AG04449 (cell line): ENCODE measurements around the gene NCAM2.

ENCODE experiments used
- CTCF ChIA-PET: fragments of 350-600 bp; formaldehyde crosslinking; extraction: SDS; loops from one replicate; lab custom pipeline; 2021; ENCODE audit warnings: antibody characterized with exemption; lab: Yijun Ruan, JAX
- POLR2A ChIA-PET: fragments of 400-600, 350-600 bp; formaldehyde crosslinking; extraction: SDS; loops from one replicate; lab custom pipeline; 2020; ENCODE audit warnings: antibody characterized with exemption, inconsistent platforms; lab: Yijun Ruan, JAX
- DNase-seq: peaks from one replicate; pipeline ENCODE4 v3.0.0-alpha.2; 2010; ENCODE audit warnings: low read depth, low spot score
- H3K4me3 ChIP-seq: 2 replicates; pipeline ENCODE4 v1.5.1; 2011; ENCODE audit warnings: low read depth, mild to moderate bottlenecking, control low read depth, low read length
- CTCF ChIP-seq: IDR thresholded peaks from one replicate; pipeline ENCODE4 v1.5.1; 2011; ENCODE audit warnings: mild to moderate bottlenecking, moderate library complexity, low read length, control low read depth, inconsistent platforms; ENCODE audit not compliant: insufficient read depth; ENCODE audit errors: missing control alignments

The NCAM2 gene

GRCh38 chr21:21184771-21185528 lies 186.7 kb downstream of the NCAM2 start:
- CTCF ChIA-PET = no interaction called here

DNA sequence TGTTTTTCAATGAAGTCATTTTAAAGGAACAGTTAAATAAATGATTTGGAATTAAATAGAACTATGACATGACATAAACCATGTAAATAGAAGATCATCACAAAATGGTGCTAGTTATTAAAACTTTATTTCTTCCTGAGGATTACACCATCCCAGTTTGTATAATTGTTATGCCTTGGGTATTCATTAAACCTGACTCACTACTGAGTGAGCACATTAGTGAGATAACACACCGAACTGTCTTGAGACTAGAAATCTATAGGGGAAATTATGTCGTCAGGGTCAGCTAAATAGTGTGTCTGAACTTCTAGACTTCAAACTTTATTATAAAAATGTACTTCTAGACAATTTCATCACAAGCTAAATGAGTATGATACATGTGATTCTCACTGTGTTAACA lies 189.4 kb downstream of the NCAM2 start:
- no peak overlapping the region for H3K4me3 ChIP-seq
- POLR2A ChIA-PET = no interaction called here
- CTCF ChIA-PET = interaction anchor here (0.9 to 1.3 kb wide), 2 partner anchors 22 to 24 kb away, joined by 3 read pairs; no protein-coding TSS in a partner anchor
- no peak for DNase-seq
- TF ChIP-seq CTCF = no peak

More at GRCh38 chr21:21184771-21185528, 186.7 kb downstream of the NCAM2 start:
- H3K4me3 ChIP-seq = no peak overlapping the region
- no peak for TF ChIP-seq CTCF
- POLR2A ChIA-PET = no interaction called here
- no peak for DNase-seq

DNA sequence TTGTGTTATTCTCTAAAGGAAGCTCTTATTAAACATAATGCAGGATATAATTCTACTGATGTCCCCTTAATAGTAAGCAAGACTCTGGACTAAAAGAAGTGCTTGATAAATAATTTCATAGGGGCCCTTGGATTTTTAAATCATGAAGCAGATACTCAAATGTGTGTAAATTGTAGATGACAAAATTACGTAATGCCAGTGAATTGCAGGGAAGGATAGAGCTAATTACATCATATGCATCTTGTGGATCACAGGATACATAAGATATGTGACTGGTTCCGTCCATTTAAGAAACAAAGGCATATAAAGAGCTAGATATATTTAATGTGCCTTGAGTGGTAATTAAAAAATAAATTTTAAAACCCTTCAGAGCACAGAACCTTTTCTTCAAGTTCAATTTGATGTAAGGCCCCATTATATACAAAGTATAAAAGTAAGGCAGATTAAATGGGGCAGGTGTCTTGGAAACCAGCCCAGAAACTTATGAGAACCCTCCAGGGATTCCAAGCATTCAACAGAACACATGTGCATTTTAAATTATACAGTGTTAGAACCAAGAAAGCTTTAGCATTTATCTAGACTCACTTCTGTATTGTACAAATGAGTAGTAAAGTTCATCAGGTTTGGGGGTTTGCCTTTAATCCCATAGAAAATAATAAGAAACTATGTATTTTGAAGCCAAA lies 190.4 kb downstream of the NCAM2 start:
- CTCF ChIA-PET = interaction anchor here (1.3 to 1.6 kb wide), 2 partner anchors 23 to 1603 kb away, joined by 3 read pairs; no protein-coding TSS in a partner anchor
- H3K4me3 ChIP-seq = no peak overlapping the region
- TF ChIP-seq CTCF = no peak
- no peak for DNase-seq
- POLR2A ChIA-PET = no interaction called here

- H3K4me3 ChIP-seq = no peak overlapping the region
- CTCF ChIA-PET = interaction anchor here (0.8 kb wide), 1 partner anchor 191 kb away, joined by 3 read pairs; no protein-coding TSS in a partner anchor
- TF ChIP-seq CTCF = no peak
- no peak for DNase-seq
- POLR2A ChIA-PET = no interaction called here
Measured at GRCh38 chr21:21195417-21195943, 197.3 kb downstream of the NCAM2 start.

- DNase-seq = no peak
- no peak for TF ChIP-seq CTCF
- CTCF ChIA-PET = interaction anchor here (0.8 kb wide), 1 partner anchor 192 kb away, joined by 3 read pairs; no protein-coding TSS in a partner anchor
- POLR2A ChIA-PET = no interaction called here
- no peak overlapping the region for H3K4me3 ChIP-seq
Measured at GRCh38 chr21:21196087-21196486, 197.9 kb downstream of the NCAM2 start.

- no peak overlapping the region for H3K4me3 ChIP-seq
- POLR2A ChIA-PET = no interaction called here
- CTCF ChIA-PET = no interaction called here
- no peak for TF ChIP-seq CTCF
- DNase-seq = no peak
Measured at GRCh38 chr21:21196848-21197247, 198.6 kb downstream of the NCAM2 start.
